ENCODE results near the gene GPR156. TPM values are rescaled to one million over a fixed set of nuclear protein-coding genes. Genes with fewer than 3 reads are reported as not detected.
A peak's percentile ranks its signal among the peaks of the same experiment; 100 is the strongest.

The GPR156 gene
- total RNA-seq, 6 donors from 2014 or later: 0.20 to 1.0 (median 0.24) TPM; not detected in 1

DNA sequence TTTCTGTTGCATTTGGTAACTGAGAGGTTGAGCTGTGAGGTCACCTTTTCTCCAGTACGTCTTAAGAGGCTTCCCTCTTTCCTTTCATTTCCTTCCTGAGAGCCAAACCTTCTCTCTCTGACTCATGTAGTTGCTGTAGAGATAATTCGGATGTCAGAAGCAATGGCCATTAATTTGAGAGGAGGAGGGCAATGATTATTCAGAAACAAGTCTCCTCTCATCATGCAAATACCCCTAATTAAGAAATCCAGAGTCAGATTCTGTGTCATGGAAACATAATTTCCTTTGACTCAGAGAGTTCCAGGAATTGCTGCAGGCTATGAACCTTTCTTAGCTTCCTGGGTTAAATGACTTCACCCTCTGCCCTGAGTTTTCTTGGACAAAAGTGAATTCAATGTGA lies 131.7 kb downstream of the GPR156 start:
- Histone ChIP-seq H3K4me3 (no peak overlapping the region), H3K9me3 (peaks cover 0 to 10% (median 9%) of the 10 kb centered on the region in 4 donors), H3K36me3 (no peaks in the 10 kb centered on the region), H3K4me1 (peaks cover 5 to 8% (median 7%) of the 10 kb centered on the region in 4 donors), H3K27me3 (no peaks in the 10 kb centered on the region), H3K27ac (peak overlapping the region in 2 of 4 donors; percentile 13 to 29)
- WGBS, 2 donors: 34 to 44% methylated on average over 2 of the region's 2 CpGs
- ATAC-seq (ENCODE audit: low FRiP score in 2 of 2) (no peak), DNase-seq (no peak)
- TF ChIP-seq POLR2AphosphoS5 (IDR thresholded peaks at IDR 0.05) (peak in 1 of 2 donors; percentile 16), CTCF (IDR thresholded peaks at IDR 0.05) (no peak), EP300 (IDR thresholded peaks at IDR 0.05) (no peak)

- WGBS, 2 donors: 76 to 84% methylated on average over 4 of the region's 4 CpGs
- DNase-seq (no peak), ATAC-seq (ENCODE audit: low FRiP score in 2 of 2) (no peak)
- Histone ChIP-seq H3K4me1 (peaks cover 11 to 22% (median 20%) of the 10 kb centered on the region in 4 donors), H3K27ac (no peak overlapping the region), H3K27me3 (no peaks in the 10 kb centered on the region), H3K9me3 (peaks cover 0 to 10% (median 9%) of the 10 kb centered on the region in 4 donors), H3K4me3 (no peak overlapping the region), H3K36me3 (no peaks in the 10 kb centered on the region)
- TF ChIP-seq POLR2AphosphoS5 (IDR thresholded peaks at IDR 0.05) (no peak), EP300 (IDR thresholded peaks at IDR 0.05) (no peak), CTCF (IDR thresholded peaks at IDR 0.05) (no peak), POLR2A (IDR thresholded peaks at IDR 0.05) (no peak)
Observed at GRCh38 chr3:120151791-120152190, 133.2 kb downstream of the GPR156 start.

- Histone ChIP-seq H3K36me3 (no peaks in the 10 kb centered on the region), H3K27ac (peak overlapping the region; percentile 26 to 79 (median 68)), H3K9me3 (no peaks in the 10 kb centered on the region), H3K4me1 (peaks cover 14 to 21% (median 20%) of the 10 kb centered on the region in 4 donors), H3K4me3 (no peak overlapping the region), H3K27me3 (no peaks in the 10 kb centered on the region)
- WGBS, 2 donors: 66 to 68% methylated on average over 3 of the region's 3 CpGs
- ATAC-seq (ENCODE audit: low FRiP score in 2 of 2) (no peak), DNase-seq (no peak)
- no peak for TF ChIP-seq POLR2A (IDR thresholded peaks at IDR 0.05)
- no peak for TF ChIP-seq POLR2AphosphoS5 (IDR thresholded peaks at IDR 0.05)
- TF ChIP-seq CTCF (IDR thresholded peaks at IDR 0.05): no peak
- TF ChIP-seq EP300 (IDR thresholded peaks at IDR 0.05): no peak
Observed at GRCh38 chr3:120148187-120148949, 136.7 kb downstream of the GPR156 start.

DNA sequence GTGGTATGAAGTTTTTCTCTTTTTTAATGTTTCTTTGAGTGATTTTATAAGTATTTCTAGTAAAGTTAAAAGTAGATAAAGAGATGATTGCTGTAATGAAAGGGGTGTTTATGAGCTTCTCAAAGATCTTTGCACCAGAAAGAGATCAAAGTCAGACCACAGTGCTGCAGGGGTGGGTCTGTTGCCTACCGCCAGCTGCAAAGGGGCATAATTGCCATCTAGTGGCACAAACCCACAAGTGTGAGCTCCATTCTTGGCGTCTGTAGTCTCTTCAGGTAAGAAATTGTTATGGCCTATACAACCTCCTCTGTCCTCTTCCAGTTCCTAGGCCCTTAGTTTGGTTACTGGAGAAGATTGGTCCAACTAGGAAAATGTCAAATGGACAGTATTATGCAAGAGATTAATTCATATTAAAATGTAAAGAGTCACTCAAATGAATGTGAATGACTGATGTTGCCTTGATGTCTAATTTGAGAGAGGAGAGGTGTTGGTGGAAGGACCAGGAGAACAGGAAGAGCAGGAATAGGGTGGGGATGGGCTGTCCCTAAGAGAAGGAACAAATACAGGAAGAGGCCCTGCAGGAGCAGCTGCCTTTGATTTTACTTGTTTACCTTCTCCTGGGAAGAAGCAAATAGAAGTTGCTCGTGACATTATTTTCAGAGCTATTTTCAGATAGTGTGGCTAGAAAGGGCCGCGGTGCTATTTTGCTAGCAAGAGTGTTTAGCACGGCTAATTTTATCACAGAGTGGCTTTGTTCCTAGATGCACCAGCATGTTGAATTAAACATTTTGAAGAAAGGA lies 137.8 kb downstream of the GPR156 start:
- Histone ChIP-seq H3K4me1 (peaks cover 14 to 20% (median 17%) of the 10 kb centered on the region in 4 donors), H3K4me3 (no peak overlapping the region), H3K27me3 (no peaks in the 10 kb centered on the region), H3K36me3 (no peaks in the 10 kb centered on the region), H3K9me3 (no peaks in the 10 kb centered on the region), H3K27ac (peak overlapping the region; percentile 26 to 79 (median 68))
- WGBS, 2 donors: 38 to 39% methylated on average over 6 of the region's 6 CpGs
- DNase-seq (peak in 1 of 2 donors; percentile 61), ATAC-seq (ENCODE audit: low FRiP score in 2 of 2) (peak in 1 of 2 donors; percentile 54)
- no peak for TF ChIP-seq POLR2A (IDR thresholded peaks at IDR 0.05)
- TF ChIP-seq POLR2AphosphoS5 (IDR thresholded peaks at IDR 0.05): peak in 1 of 2 donors; percentile 31

Measured in upper lobe of left lung (tissue), 6 donors.